Measurements from ENCODE around the gene ATP6V1C2.

Gene ATP6V1C2

GRCh38 chr2:10733566-10733925 is 12.1 kb downstream of the ATP6V1C2 start:
- no peak for DNase-seq

- no peak for DNase-seq
These were observed 12.6 kb downstream of the ATP6V1C2 start for GRCh38 chr2:10733980-10734379.

GRCh38 chr2:10738192-10738591 is 16.8 kb downstream of the ATP6V1C2 start:
- no peak for DNase-seq

- no peak for DNase-seq
These were observed 18.8 kb downstream of the ATP6V1C2 start for GRCh38 chr2:10740226-10740625.

- no peak for DNase-seq
These were observed 19.7 kb downstream of the ATP6V1C2 start for GRCh38 chr2:10741139-10741538.

- no peak for DNase-seq
These were observed 21.2 kb downstream of the ATP6V1C2 start for GRCh38 chr2:10742666-10743065.

- no peak for DNase-seq
These were observed 29.2 kb downstream of the ATP6V1C2 start for GRCh38 chr2:10750610-10751009.

GRCh38 chr2:10752236-10752635 is 30.8 kb downstream of the ATP6V1C2 start:
- DNase-seq: no peak

GRCh38 chr2:10753156-10753555 is 31.7 kb downstream of the ATP6V1C2 start:
- DNase-seq: no peak

- no peak for DNase-seq
These were observed 32.4 kb downstream of the ATP6V1C2 start for GRCh38 chr2:10753876-10754275.

GRCh38 chr2:10755621-10756020 is 34.2 kb downstream of the ATP6V1C2 start:
- DNase-seq: no peak

- DNase-seq: no peak
These were observed 36.4 kb downstream of the ATP6V1C2 start for GRCh38 chr2:10757814-10758286.

GRCh38 chr2:10759151-10759714 is 37.8 kb downstream of the ATP6V1C2 start:
- DNase-seq: no peak

GRCh38 chr2:10760794-10761504 is 39.5 kb downstream of the ATP6V1C2 start:
- no peak for DNase-seq

- no peak for DNase-seq
These were observed 40.2 kb downstream of the ATP6V1C2 start for GRCh38 chr2:10761591-10761990.

- no peak for DNase-seq
These were observed 41.4 kb downstream of the ATP6V1C2 start for GRCh38 chr2:10762651-10763460.

GRCh38 chr2:10763461-10763800 is 42.0 kb downstream of the ATP6V1C2 start:
- DNase-seq: no peak

- no peak for DNase-seq
These were observed 42.8 kb downstream of the ATP6V1C2 start for GRCh38 chr2:10764096-10764785.

- no peak for DNase-seq
These were observed 43.5 kb downstream of the ATP6V1C2 start for GRCh38 chr2:10764896-10765295.

- no peak for DNase-seq
These were observed 44.0 kb downstream of the ATP6V1C2 start for GRCh38 chr2:10765461-10765860.

- no peak for DNase-seq
These were observed 44.5 kb downstream of the ATP6V1C2 start for GRCh38 chr2:10765914-10766313.

- no peak for DNase-seq
These were observed 46.7 kb downstream of the ATP6V1C2 start for GRCh38 chr2:10768063-10768507.
